Skin of body (tissue), 2 donors: Measurements from ENCODE around the gene VIL1. TPM values are rescaled to one million over a fixed set of nuclear protein-coding genes. Genes with fewer than 3 reads are reported as not detected.
A peak's percentile ranks its signal among the peaks of the same experiment; 100 is the strongest.

Experiments used
- DNase-seq: peaks from one replicate; lab custom pipeline; 2025; lab: John Stamatoyannopoulos, UW
- total RNA-seq: library from RNA; depleted of rRNA; stranded (reverse); fragments of >200 nt; gene quantifications from one replicate; pipeline ENCODE4 v1.2.3, GENCODE V29; 2014

VIL1 gene
- total RNA-seq, 1 donor from 2014 or later, result 0.10 TPM

DNA sequence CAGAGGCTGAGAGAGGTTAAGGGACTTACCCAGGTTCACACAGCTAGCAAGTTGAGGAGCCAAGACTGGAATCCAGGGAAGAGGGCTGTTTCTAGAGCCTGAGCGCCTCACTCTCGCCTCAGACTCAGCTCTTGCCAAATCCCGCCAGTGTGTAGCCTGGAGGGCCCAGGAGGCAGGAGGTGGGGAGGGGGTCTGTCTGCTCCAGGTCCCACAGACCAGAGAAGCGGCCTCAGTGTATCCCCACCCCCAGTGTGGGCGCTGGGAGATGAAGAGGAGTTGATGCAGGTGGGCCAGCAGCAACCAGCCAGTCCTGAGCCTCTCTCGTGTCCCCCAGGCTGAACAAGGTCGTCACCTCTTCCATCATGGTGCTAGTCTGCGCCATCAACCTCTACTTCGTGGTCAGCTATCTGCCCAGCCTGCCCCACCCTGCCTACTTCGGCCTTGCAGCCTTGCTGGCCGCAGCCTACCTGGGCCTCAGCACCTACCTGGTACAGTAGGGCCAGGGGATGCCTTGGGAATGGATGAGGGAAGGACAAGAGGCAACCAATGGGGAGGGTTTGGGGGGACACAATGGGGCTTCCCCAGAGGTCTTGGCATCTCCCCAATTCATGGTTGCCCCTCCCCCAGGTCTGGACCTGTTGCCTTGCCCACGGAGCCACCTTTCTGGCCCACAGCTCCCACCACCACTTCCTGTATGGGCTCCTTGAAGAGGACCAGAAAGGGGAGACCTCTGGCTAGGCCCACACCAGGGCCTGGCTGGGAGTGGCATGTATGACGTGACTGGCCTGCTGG, 24.4 kb upstream of the VIL1 start:
- no peak for DNase-seq

DNA sequence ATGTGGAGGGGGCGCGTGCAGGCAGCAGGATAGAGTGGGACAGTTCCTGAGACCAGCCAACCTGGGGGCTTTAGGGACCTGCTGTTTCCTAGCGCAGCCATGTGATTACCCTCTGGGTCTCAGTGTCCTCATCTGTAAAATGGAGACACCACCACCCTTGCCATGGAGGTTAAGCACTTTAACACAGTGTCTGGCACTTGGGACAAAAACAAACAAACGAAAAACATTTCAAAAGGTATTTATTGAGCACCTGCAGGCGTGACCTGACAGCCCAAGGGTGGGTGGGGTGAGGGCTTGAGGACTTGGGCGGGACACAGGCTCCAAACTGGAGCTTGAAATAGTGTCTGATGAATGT, 23.9 kb upstream of the VIL1 start:
- no peak for DNase-seq

DNA sequence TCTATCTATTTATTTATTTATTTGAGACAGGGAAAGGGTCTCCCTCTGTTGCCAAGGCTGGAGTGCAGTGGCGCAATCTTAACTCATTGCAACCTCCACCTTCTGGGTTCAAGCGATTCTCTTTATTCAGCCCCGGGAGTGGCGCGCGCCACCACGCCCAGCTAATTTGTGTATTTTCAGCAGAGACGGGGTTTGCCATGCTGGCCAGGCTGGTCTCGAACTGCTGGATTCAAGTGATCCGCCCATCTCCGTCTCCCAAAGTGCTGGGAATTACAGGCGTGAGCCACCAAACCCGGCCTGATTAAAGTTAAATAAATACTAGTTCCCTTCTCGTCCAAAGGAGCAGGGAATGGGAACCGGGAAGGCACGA, 23.5 kb upstream of the VIL1 start:
- DNase-seq, result no peak

DNA sequence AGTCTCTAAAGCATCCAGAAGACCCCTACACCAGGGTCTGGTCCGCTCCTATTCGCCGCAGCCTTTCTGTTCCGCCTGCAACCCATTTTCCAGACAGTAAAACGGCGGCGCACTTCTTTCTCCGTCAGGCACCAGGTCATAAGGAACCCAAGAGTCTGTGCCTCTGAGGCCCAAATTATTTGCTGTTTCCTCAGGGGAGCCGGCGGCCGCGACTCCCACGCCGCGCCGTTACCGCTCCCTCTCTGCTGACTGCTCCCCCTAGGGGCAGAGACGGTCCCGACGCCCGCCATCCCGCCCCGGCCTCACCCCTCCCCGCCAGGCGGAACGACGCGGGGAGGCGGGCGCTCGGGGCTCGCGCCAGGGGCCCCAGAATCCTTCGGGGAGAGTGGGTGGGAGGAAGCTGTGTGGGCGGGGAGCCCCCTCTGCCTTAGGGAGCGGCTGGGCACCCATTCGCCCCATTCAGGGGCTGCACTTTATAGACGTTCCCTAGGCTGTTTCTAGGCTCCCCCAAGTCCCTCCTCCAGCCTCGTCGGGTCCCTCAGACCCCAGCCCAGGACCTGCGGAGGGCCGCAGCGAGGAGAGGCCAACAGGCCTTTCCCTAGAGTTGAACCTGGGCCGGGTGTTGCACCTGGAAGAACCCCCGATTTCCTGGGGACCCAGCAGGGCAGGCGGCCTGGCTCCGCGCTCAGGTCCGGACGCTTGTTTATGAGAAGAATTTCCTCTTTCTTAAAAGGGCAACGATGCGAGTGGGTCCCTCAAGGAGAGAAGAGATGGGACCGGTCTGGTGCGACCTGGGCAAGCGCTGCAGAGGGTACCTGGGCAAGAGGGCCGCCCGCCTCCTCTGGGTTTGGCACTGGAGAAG, 22.9 kb upstream of the VIL1 start:
- peak; percentile 97 for DNase-seq

DNA sequence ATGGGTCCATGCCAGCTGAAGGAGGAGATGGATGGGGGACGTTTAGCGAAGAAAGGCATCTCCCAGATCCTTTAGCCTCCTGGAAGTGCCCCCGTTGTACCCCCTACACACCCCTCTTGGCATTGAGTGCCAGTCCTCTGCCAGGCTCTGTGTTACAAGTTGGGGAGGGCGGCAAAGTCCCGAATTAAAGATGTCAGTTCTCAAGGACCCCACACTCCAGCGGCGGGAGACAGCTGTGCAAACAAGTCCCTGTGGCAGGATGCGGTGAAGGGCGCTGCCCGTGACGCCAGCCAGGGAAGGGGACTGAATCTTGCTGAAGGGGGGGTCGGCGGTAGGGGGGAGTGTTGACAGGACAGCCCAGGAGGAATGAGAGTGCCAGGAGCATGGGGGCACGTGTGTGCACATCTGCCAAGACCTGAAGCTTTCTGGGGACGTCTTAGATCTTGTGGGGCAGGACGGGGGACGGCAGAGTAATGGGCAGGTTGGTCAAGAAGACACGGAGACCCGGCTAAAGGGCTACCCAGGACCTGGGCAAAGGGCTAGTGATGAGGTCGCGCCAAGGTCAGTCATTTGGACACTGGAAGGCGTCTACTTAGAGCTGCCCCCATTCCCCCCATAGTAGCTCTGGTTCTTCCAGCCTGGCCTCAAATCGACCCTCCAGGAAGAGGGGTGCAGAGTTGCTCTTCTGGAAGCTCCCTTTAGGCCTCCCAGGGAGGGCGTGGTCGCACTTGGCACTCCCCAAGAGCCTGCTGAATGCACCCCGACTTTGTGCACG, 22.0 kb upstream of the VIL1 start:
- peak; percentile 68 for DNase-seq

DNA sequence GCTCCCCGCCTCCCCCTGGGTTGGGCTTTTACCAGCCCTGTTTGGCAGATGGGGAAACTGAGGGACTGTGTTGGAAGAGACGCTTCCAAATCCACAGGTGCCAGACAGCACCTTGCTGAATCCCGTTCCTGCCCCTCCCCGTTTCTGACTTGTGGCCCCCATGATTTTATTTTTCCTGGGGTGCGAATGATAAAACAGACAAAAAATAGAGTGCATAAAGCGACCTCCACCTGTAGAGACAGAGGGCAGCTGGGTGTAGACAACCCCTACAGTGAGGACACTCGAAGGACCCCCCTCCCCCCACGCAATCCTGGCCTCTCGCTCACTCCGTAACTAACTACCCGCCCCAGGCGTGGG, 21.5 kb upstream of the VIL1 start:
- no peak for DNase-seq

DNA sequence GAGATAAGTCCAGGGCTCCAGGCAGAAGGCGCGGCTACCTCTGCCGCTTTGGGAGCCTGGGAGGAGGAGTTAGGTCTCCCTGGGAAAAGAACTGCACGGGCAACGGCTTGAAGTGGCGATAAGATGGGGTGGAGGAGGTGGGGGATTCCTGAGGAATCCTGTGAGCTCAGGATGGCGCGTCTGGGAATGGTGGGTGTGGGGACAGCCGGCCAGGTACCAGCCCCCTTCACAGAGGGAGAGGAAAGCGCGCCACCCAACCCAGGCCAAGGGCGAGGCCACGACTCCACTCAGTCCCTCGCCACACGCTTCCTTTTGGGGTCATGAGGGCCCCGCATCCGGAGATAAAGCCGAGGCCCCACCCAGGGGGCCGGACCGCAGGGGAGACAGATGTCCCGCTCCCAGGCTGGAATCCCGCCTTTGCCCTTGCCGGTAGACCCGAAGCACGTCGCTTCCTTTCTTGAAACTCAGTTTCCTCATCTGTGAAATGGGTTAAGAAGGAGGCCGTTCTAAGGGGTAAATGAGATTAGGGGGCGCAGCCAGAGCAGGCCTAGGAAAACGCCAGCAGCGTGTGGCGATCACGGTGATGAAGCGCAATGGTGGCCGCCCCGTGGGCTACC, 21.0 kb upstream of the VIL1 start:
- DNase-seq, result peak; percentile 65

DNA sequence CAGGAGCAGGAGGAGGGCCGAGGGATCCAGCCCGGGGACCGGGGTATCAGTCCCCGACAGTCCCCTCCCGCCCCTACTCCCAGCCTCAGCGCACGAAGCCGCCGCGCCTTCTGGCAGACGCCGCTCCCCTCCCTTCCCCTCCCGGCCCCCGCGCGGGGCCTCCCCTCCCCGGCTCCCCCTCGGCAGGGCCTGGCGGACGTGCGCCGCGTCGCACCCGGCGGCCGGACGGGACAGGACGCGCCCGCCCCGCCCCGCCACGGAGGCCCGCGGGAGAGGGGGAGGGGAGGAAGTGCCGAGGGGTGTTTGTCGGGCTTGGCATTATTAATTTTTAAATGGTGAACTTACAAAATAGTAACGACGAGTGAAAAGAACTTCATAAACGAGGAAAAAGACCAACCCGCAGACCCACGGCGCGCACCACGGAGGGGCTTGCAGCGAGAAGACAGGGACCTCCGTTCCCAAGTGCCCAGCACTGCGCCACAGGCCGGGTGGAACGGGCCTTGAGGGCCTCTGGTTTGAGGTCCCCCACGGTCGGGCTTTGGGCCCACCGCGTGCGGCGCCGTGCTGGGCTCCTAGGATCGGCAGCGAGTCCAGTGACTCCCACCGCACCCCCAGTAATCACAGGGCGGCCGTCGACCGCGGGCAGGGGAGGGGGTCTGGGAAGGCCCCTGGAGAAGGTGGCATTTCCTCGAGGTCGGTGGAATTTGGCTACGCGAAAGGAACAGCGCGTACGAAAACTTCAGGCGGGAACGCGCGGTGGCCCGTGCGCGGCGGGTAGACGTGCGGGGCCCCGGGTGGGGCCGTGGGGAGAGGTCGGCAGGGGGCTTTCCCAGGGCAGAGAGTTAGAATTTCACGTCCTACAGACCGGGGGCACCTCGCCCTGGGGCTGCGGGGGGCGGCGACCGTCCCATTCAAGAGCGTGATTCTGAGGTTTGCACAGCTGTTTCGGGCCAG, 20.2 kb upstream of the VIL1 start:
- DNase-seq, result peak; percentile 65

DNA sequence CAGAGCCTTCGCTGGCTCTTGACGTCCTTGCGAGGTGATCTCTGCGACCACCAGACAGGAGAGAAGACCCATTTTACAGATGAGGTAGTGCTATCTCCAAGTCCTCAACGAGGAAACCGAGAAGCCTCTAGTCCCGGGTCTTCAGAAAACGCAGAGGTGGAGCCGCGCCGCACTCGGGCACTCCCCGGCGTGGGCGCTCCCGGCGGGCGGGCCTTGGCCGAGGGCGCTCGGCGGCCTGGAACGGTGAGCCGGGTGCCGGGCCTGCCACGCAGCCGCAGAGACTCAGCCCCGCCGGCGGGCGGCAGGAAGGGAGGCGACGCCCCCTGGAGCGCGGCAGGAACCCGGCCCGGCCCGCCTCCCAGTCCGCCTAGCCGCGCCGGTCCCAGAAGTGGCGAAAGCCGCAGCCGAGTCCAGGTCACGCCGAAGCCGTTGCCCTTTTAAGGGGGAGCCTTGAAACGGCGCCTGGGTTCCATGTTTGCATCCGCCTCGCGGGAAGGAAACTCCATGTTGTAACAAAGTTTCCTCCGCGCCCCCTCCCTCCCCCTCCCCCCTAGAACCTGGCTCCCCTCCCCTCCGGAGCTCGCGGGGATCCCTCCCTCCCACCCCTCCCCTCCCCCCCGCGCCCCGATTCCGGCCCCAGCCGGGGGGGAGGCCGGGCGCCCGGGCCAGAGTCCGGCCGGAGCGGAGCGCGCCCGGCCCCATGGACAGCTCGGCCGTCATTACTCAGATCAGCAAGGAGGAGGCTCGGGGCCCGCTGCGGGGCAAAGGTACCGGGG, 19.3 kb upstream of the VIL1 start, which contains the start of gene CTDSP1:
CTDSP1 (plus strand) TSS at position 478 of the 776 bp plus-strand sequence; CDS start at position 701, 223 bp downstream.
- peak; percentile 96 for DNase-seq

DNA sequence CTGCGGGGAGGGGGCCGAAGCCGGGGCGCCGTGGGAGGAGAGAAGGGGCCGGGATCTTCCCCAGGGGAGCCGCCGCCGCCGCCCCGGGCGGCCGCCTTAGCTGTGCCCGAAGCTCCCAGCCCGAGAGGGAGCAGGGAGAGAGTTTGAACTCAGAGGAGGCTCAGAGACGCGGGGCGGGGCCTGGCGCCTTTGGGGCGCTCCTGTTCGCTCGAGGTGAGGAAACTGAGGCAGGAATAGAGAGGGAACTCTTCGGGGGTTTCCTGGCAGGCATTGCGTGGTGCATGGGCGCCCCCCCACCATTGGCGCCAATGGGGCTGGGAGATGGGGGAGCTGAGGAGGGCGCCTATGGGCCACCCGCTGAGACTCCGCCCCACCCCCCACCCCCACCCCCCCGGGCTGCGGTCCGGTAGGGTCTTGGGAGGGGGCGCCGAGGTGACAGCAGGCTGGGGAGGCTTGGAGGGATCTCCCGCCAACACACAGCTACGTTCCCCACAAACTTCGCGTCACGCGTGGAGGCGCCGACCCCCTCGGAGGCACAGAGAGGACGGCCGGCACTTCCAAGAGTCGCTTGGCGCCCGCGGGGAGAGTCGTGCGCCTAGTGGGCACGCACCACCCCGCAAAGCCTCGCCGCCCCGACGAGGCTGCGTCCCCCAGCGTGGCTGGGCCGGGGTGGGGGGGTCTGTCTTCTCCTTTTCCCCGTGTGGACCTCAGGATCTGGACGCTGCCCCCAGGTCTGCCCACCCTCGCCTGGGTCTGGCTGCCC, 18.6 kb upstream of the VIL1 start:
- no peak for DNase-seq

DNA sequence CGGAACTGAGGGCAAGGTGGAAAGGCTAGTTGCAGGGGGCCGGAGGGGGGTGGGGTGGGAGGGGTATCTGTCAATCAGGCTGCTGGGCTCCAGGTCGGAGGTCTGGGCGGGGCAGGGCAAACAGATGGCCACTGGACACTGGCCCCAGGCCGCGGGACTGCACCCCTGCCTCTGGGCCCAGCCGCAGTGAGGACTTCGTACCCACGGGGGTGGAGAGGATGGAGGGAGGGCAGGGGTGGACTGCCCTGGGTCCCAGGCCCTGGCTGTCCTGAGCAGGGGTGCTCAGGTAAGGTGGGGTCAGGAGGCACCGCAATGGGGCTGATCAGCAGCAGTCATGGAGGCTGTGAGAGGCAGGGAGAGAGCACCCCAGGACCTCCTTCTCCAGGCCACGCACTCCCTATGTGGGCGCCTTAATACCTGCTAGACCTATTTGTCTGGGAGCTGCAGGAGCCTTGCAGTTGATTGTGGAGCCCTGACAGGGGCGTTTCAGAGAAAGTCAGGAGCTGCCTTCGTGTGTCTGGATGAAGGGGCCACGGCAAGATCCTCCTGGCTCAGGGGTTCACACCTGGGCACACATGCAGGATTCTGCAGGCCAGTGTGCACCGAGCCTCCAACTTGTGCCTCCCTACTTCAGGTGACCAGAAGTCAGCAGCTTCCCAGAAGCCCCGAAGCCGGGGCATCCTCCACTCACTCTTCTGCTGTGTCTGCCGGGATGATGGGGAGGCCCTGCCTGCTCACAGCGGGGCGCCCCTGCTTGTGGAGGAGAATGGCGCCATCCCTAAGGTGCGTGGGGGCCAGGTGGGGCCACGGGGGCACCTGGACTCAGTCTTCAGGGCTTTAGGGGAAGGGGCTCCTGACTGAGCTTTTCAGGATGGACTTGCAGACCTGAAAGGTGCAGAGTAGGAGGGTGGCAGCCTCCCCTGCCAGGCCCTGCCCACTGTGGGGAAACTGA, 17.7 kb upstream of the VIL1 start:
- DNase-seq, result no peak

DNA sequence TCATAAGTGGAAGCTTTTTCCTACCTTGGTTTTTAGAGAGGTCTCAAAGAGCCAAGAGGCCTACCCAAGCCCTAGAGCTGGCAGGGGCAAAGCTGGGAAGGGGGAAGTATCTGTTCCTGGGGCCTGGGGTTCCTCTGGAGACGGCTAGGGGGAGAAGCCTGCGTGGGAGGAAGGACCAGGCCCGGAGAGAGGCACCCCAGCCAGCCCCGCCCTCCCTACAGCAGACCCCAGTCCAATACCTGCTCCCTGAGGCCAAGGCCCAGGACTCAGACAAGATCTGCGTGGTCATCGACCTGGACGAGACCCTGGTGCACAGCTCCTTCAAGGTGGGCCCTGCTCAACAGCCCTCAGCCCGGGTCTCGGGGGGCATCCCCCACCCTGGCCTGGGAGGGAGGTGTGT, 17.0 kb upstream of the VIL1 start:
- DNase-seq, result no peak

DNA sequence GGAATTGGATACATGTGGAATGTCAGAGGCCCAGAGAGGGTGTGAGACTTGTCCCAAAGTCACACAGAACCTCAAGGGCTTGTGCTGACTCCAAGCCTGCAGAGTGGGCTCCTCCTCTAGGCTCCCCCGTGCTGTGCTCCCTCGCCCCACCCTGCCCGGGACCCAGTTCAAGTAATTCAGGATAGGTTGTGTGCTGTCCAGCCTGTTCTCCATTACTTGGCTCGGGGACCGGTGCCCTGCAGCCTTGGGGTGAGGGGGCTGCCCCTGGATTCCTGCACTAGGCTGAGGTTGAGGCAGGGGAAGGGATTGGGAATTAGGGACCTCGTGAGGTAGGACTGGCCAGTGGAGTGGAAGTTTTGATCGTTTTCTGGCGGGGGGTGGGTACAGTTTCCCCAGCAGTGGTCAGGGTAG, 16.4 kb upstream of the VIL1 start:
- DNase-seq, result no peak

DNA sequence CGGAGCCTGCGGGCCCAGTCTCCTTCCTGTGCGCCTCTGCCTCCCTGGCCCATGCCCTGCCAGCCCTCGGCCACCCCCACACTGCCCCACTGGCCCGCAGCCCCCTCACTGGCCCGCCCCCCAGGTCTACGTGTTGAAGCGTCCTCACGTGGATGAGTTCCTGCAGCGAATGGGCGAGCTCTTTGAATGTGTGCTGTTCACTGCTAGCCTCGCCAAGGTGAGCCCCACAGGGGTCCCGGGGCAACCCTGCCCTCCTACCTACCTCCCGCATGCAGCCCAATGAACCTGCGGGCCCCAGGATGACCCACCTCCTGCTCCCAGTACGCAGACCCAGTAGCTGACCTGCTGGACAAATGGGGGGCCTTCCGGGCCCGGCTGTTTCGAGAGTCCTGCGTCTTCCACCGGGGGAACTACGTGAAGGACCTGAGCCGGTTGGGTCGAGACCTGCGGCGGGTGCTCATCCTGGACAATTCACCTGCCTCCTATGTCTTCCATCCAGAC, 16.0 kb upstream of the VIL1 start:
- no peak for DNase-seq

DNA sequence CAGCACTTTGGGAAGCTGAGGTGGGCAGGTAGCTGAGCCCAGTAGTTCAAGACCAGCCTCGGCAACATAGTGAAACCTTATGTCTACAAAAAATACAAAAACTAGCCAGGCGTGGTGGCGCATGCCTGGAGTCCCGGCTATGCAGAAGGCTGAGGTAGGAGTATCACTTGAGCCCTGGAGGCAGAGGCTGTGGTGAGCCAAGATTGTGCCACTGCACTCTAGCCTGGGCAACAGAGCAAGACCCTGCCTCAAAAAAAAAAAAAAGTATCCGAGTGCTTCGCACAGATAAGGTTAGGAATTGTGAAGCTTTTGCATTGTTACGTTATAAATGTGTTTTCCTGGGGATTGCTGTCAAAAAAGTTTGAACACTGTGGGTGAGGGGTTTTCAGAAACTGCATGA, 15.1 kb upstream of the VIL1 start:
- DNase-seq, result no peak

DNA sequence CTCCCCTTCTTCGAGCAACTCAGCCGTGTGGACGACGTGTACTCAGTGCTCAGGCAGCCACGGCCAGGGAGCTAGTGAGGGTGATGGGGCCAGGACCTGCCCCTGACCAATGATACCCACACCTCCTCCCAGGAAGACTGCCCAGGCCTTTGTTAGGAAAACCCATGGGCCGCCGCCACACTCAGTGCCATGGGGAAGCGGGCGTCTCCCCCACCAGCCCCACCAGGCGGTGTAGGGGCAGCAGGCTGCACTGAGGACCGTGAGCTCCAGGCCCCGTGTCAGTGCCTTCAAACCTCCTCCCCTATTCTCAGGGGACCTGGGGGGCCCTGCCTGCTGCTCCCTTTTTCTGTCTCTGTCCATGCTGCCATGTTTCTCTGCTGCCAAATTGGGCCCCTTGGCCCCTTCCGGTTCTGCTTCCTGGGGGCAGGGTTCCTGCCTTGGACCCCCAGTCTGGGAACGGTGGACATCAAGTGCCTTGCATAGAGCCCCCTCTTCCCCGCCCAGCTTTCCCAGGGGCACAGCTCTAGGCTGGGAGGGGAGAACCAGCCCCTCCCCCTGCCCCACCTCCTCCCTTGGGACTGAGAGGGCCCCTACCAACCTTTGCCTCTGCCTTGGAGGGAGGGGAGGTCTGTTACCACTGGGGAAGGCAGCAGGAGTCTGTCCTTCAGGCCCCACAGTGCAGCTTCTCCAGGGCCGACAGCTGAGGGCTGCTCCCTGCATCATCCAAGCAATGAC, 14.4 kb upstream of the VIL1 start:
- no peak for DNase-seq
